NCI-H2107 (cell line): ENCODE measurements around the gene AGMAT.
A peak's percentile ranks its signal among the peaks of the same experiment; 100 is the strongest.

Source experiments
- DNase-seq: peaks from one replicate; lab custom pipeline; 2025; lab: John Stamatoyannopoulos, UW

Gene AGMAT, protein sequence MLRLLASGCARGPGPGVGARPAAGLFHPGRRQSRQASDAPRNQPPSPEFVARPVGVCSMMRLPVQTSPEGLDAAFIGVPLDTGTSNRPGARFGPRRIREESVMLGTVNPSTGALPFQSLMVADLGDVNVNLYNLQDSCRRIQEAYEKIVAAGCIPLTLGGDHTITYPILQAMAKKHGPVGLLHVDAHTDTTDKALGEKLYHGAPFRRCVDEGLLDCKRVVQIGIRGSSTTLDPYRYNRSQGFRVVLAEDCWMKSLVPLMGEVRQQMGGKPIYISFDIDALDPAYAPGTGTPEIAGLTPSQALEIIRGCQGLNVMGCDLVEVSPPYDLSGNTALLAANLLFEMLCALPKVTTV

DNA sequence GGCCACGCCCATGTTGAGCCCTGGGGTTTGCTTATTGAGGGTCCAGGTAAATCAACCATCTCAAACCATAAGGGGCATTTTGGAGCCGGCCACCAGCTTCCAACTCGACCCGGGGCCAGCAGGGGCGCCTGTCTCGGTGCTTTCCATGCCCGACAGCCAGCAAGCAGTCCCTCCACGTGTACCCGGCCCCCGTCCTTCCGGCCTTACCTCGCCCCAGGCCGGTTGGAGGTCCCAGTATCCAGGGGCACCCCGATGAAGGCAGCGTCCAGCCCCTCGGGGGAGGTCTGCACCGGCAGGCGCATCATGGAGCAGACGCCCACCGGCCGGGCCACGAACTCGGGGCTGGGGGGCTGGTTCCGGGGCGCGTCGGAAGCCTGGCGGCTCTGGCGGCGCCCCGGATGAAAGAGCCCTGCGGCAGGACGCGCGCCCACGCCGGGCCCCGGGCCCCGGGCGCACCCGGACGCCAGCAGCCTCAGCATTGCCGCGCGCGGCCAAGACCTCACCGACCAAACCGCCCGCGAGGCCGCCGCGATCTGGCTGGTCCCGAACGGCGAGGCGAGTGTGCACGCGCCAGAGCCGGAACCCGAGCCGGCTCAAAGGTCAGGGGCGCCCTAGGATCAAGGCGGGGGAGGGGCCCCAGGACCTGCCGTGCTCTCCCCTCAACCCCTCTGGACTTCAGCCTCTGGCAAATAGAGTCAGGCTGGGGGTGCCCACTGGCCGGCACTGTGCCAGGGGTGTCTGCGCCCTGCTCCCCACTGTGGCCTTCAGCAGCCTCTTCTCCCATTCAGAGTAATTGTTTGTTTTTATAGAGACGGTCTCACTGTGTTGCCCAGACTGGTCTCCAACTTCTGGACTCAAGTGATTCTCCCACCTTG, at the start of gene AGMAT:
AGMAT (minus strand) TSS at position 563 of the 875 bp plus-strand sequence; CDS start at position 479, 84 bp downstream.
- DNase-seq, result no peak

GRCh38 chr1:15633756-15634420, 49.0 kb upstream of the AGMAT start:
- no peak for DNase-seq

DNA sequence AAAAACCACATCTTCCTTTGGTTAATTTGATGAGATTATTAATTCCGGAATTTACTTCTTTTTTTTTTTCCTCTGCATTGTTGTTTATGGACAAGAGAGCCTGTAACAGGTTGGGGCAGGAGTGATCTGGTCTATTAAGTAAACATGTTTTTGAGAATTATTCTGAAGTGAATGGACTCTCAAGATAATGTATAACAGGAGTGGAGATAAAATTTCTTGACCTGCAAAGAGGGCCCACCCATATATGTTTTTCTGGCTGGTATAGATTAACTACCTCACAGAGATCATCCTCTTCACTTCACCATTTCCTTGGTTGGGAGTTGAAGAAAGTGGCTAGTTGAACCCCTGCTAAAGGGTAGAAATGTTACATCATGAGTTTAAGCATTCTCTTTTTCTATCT, 43.2 kb upstream of the AGMAT start:
- DNase-seq, result no peak

DNA sequence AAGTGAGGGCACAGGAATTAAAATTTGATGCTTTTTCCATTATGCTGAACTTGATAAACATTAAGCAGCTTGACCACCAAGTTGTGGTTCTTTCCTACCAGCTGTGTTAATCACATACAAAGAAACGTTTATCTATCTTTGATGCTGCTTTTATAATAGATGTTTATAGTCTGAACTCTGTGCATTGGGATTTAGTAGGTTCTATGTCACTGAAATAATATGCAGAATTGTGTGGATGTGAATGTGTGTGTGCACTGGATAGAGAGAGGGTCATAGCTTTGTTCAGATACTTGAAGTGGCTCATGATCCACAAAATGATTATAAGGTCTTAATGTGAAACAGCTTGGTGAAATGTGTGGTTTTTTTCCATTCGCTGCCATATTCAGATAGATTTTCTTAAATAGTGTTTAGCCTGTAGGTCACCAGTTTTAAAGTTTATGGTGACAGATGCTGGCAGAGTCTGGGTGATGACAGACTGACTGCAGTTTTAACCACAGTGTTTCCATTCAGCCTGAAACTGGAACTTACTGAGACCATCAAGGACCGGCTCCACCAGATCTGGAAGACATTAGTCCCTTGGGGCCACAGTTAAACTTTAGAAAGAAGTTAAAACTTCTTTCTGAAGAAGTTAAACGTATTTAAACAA, 42.6 kb upstream of the AGMAT start:
- DNase-seq, result no peak

GRCh38 chr1:15626269-15626950, 41.6 kb upstream of the AGMAT start:
- DNase-seq, result no peak

DNA sequence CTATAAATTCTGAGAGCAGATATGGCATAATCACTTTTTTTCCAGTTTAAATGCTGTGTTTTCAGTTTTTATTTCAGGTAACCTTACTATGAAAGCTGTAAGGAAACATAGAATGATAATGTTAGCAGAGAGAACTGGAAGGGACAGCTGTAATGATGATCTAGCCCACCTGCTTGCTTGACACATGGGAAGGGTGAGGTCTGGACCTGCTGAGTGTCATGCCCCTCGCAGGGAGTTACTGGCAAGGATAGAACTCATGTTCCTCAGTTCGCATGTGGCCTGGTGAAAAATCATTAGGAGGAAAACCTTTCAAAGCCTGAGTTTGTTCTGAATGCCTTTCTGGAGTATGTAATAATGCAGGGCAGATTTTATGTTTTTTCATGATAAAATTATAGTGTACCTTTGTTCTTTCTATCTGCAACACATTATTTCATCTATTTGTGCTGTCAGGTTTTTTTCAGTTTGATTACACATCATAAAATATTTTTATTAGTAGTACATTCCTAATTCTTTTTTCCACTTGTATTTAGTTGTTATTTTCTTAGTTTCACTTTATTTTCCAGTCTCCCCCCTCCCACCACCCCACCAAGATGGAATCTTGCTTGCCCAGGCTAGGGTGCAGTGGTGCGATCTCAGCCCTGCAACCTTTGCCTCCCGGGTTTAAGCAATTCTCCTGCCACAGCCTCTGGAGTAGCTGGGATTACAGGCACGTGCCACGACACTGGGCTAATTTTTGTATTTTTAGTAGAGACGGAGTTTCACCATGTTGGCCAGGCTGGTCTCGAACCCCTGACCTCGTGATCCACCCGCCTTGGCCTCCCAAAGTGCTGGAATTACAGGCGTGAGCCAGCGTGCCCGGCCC, 40.4 kb upstream of the AGMAT start:
- DNase-seq, result no peak

DNA sequence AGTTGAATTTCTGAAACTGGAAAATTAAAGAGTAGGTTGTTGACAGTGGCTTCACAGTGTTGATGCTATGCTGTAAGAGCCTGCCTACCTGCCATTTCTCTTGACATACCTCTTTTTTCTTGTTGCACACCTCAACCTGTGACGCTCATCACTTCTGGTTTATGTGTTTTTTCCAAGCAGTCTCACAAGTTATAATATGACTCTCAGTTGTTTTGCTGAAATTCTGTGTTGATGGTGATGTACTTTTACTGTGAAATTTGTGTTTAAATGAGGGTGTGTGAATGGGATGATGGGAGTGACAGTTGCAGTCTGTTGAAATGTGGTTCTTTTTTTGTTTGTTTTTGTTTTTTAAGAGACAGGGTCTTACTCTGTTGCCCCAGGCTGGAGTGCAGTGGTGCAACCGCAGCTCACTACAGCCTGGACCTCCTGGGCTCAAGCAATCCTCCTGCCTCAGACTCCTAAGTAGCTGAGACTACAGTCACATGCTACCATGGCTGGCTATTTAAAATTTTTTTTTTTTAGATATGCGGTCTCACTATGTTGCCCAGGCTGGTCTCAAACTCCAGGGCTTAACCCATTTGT, 39.4 kb upstream of the AGMAT start:
- DNase-seq, result no peak

DNA sequence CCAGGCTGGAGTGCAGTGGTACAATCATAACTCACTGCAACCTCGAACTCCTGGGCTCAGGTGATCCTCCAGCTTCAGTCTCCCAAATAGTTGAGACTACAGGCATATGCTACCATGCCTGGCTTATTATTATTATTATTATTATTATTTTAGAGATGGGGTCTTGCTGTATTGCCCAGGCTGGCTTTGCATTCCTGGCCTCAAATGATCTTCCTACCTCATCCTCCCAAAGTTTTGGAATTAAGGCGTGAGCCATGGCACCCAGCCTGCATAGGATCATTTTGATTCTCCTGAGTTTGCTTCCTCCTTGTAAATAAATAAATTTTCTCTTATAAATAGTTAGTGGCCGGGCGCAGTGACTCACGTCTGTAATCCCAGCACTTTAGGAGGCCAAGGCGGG, 38.6 kb upstream of the AGMAT start:
- DNase-seq, result no peak

DNA sequence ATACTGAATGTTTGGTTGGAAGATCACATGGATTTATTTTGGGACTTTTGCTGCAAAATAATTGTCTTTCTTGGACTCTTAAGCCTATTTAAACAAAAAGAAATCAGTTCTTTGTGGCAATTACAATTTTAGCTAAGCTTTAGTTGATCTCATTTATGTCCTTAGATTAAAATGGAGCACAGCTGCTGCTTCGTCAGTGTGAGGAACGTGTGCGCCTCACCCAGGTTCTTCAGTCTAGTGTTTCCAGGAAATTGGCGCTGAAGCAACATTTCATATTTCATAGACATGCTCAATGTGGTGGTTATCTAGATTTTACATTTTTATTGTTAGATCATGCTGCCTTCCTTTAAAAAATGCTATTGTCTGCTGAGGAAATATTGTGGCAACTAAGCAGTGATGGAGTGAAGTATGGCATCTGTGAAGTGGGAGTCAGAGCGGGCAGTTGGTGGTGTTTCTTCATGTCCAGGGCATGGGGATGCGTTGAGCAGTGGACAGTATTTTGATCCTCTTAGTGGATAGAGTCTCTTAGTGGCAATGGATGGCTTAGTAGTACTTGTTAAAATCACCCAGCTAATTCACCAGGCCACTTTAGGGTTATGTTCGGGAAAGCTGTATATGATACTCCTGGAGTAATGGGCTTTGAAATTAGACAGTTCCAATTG, 38.0 kb upstream of the AGMAT start:
- DNase-seq, result no peak

GRCh38 chr1:15621975-15622374, 37.1 kb upstream of the AGMAT start:
- no peak for DNase-seq

- no peak for DNase-seq
Measured at GRCh38 chr1:15620902-15621682, 36.2 kb upstream of the AGMAT start.

DNA sequence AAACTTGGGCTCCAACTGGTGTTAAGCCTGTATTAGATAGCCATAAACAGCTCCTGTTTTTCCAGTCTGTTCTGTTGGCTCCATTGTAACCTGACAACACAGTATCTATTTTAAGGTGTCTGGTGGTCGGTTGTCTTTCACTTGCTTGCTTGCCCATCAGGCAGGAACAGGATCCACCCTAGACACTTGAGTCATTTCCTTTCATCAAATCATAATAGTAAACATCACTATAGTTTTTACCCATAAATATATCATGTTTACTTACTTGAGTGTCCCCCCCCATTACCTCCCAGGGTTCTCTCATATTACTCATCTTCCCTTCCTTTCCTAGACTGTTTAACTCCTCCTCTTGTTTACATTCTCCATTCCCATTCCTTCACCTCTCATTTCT, 35.3 kb upstream of the AGMAT start:
- DNase-seq, result no peak

- DNase-seq, result no peak
Measured at GRCh38 chr1:15618655-15619525, 34.0 kb upstream of the AGMAT start.

GRCh38 chr1:15618077-15618654, 33.3 kb upstream of the AGMAT start:
- no peak for DNase-seq

GRCh38 chr1:15617173-15618076, 32.6 kb upstream of the AGMAT start, which contains the start of gene DDI2:
TSS of gene DDI2 (plus strand) at chr1:15617458. CDS start at chr1:15617671, 213 bp downstream.
- peak; percentile 93 for DNase-seq
